ENCODE data around the gene RAB11FIP4. TPM values are rescaled to one million over a fixed set of nuclear protein-coding genes. Genes with fewer than 3 reads are reported as not detected.
A peak's percentile ranks its signal among the peaks of the same experiment; 100 is the strongest.

The RAB11FIP4 gene
- total and polyA plus RNA-seq, 2 experiments from 2014 or later, result 8.8 to 23.4 TPM

DNA sequence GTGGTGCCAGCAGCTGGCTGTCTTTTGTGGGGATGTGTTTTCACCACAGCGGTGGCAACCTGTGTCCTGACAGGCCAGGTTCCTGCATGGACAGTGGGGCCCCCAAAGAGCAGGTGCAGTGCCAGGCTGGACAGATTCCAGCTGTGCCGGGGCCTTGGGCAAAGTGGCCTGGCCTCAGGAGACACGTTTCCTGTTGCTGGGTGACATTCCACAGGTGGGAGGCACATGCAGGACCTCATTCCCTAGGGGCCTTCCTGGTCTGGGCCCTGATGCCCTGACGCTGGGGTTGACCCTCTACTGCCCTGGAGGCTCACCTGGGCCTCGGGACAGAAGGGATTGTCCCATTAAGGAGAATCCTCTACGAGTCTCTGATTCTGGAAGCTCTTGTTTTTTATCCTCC is 182.4 kb downstream of the RAB11FIP4 start:
- Histone ChIP-seq H3K4me1 (ENCODE audit: low read depth) (no peaks in the 10 kb centered on the region), H3K9me3 (ENCODE audit: low read depth) (no peaks in the 10 kb centered on the region), H3K36me3 (no peaks in the 10 kb centered on the region), H3K27ac (no peak overlapping the region), H3K27me3 (no peaks in the 10 kb centered on the region), H3K4me3 (no peak overlapping the region)
- DNase-seq (ENCODE audit: low read depth in 1 of 2, low spot score in 1 of 2), result no peak
- TF ChIP-seq, protein P1, sequence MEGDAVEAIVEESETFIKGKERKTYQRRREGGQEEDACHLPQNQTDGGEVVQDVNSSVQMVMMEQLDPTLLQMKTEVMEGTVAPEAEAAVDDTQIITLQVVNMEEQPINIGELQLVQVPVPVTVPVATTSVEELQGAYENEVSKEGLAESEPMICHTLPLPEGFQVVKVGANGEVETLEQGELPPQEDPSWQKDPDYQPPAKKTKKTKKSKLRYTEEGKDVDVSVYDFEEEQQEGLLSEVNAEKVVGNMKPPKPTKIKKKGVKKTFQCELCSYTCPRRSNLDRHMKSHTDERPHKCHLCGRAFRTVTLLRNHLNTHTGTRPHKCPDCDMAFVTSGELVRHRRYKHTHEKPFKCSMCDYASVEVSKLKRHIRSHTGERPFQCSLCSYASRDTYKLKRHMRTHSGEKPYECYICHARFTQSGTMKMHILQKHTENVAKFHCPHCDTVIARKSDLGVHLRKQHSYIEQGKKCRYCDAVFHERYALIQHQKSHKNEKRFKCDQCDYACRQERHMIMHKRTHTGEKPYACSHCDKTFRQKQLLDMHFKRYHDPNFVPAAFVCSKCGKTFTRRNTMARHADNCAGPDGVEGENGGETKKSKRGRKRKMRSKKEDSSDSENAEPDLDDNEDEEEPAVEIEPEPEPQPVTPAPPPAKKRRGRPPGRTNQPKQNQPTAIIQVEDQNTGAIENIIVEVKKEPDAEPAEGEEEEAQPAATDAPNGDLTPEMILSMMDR (IDR thresholded peaks at IDR 0.05; ENCODE audit: low read depth, low read length), result no peak

DNA sequence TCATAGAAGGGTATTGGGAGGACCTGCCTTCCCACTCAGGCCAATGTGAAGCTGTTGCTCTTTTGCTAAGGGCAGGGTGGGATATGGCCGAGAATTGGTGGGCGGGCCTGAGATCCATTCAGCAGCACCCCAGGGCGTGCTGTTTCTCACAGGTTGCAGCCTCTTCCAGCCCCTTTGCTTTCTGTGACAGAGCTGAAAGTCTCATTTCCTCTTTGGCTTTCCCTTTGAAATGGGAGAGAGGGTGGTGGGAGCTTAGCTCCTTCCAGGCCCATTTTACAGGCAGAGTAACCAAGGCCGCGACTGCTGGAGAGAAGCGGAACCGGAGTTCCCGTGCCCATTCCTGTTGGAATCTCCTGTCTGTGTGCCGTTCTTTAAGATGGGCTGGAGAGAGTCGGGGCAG is 183.0 kb downstream of the RAB11FIP4 start:
- no peak overlapping the region for H3K4me3 ChIP-seq
- TF ChIP-seq, protein P1 (IDR thresholded peaks at IDR 0.05; ENCODE audit: low read depth, low read length), result no peak
- no peaks in the 10 kb centered on the region for H3K36me3 ChIP-seq
- H3K27me3 ChIP-seq, result no peaks in the 10 kb centered on the region
- DNase-seq (ENCODE audit: low read depth in 1 of 2, low spot score in 1 of 2), result no peak
- H3K4me1 ChIP-seq (ENCODE audit: low read depth), result no peaks in the 10 kb centered on the region
- no peaks in the 10 kb centered on the region for H3K9me3 ChIP-seq (ENCODE audit: low read depth)
- no peak overlapping the region for H3K27ac ChIP-seq

DNA sequence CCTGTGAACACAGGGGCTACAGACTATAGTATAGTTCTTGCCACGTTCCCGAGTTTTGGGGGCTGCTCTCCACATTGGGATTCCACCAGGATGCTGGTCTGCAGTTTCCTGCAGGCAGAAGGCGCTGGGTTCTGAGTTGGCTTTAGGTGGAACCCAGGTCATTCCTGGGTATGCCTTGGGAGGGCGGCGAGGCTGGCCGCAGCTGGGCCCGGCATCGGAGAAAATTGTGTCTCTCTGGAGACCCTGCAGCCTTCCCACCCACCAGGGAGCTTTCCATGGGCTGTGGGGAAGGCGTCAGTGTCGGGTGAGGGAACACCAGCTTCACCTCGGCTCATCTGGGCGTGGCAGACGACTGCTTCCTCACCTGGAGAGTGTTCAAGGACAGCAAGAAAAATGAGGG is 183.6 kb downstream of the RAB11FIP4 start:
- TF ChIP-seq, protein P1 (IDR thresholded peaks at IDR 0.05; ENCODE audit: low read depth, low read length), result no peak
- no peak overlapping the region for H3K27ac ChIP-seq
- DNase-seq (ENCODE audit: low read depth in 1 of 2, low spot score in 1 of 2), result no peak
- no peaks in the 10 kb centered on the region for H3K4me1 ChIP-seq (ENCODE audit: low read depth)
- no peaks in the 10 kb centered on the region for H3K36me3 ChIP-seq
- no peaks in the 10 kb centered on the region for H3K9me3 ChIP-seq (ENCODE audit: low read depth)
- H3K4me3 ChIP-seq, result no peak overlapping the region
- H3K27me3 ChIP-seq, result no peaks in the 10 kb centered on the region

DNA sequence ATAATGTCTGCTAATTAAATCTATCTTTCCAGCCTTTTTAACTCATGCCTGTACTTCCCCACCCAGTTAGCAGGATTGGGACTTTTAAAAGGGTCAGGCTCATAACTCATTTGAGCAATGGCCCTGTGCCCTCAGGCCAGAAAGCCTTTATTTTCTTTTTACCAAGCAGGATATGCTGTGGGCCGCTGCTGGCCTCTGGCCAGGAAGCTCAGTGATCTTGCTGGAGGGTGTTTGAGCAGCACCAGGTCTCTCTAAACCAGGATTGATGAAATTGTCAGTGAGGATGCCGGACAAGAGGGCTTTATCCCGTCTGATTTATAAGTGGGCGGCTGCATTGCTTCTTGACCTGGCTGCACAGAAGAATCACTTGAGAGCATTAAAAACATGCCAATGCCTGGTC is 187.8 kb downstream of the RAB11FIP4 start:
- Histone ChIP-seq H3K27me3 (no peaks in the 10 kb centered on the region), H3K4me1 (ENCODE audit: low read depth) (no peaks in the 10 kb centered on the region), H3K27ac (no peak overlapping the region), H3K9me3 (ENCODE audit: low read depth) (no peaks in the 10 kb centered on the region), H3K4me3 (no peak overlapping the region), H3K36me3 (no peaks in the 10 kb centered on the region)
- TF ChIP-seq, protein P1 (IDR thresholded peaks at IDR 0.05; ENCODE audit: low read depth, low read length), result no peak
- peak in 1 of 2 donors; percentile 57 for DNase-seq (ENCODE audit: low read depth in 1 of 2, low spot score in 1 of 2)

DNA sequence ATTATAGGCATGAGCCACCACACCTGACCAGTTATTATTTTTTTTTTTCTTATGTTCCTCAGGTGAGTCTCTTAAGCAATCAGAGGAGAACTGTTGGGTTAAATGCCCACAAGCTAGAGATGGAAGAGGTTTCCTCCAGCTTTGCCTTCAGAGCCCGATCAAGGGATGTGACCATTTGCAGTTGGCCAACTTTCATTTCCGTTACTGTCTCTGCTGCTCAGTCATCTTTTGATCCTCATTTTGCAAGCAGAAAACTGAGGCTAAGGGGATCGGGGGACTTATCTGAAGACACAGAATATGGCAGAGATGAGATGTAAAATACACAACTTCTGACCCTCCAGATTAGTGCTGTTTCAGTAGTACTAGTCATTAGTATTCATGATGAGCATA is 188.8 kb downstream of the RAB11FIP4 start:
- Histone ChIP-seq H3K4me1 (ENCODE audit: low read depth) (no peaks in the 10 kb centered on the region), H3K36me3 (no peaks in the 10 kb centered on the region), H3K4me3 (no peak overlapping the region), H3K9me3 (ENCODE audit: low read depth) (no peaks in the 10 kb centered on the region), H3K27ac (no peak overlapping the region), H3K27me3 (no peaks in the 10 kb centered on the region)
- TF ChIP-seq, protein P1 (IDR thresholded peaks at IDR 0.05; ENCODE audit: low read depth, low read length), result no peak
- no peak for DNase-seq (ENCODE audit: low read depth in 1 of 2, low spot score in 1 of 2)

Data from cardiac muscle cell (in vitro differentiated cells and primary cell).